ENCODE data around the gene NPRL2.
A peak's percentile ranks its signal among the peaks of the same experiment; 100 is the strongest.

The NPRL2 gene

GRCh38 chr3:50302095-50303012 is 48.2 kb downstream of the NPRL2 start:
- Histone ChIP-seq H2AK5ac (ENCODE audit: low read depth, low read length) (peak overlapping the region; percentile 96), H2BK5ac (ENCODE audit: low read length) (peak overlapping the region; percentile 88), H3K4me1 (ENCODE audit: control insufficient read depth in 2 of 2, insufficient read depth in 1 of 2, low read depth in 1 of 2, low read length in 2 of 2) (peaks cover 12 to 14% of the 10 kb centered on the region in 2 donors), H2BK15ac (ENCODE audit: low read length) (peak overlapping the region; percentile 69), H2BK12ac (ENCODE audit: low read length) (no peak overlapping the region), H3K14ac (ENCODE audit: low read length) (peak overlapping the region; percentile 84), H3K9me3 (replicated peaks in 1 of 2; ENCODE audit: control insufficient read depth in 2 of 2, insufficient read depth in 1 of 2, low read depth in 1 of 2, low read length in 2 of 2) (no peaks in the 10 kb centered on the region), H3K23ac (ENCODE audit: low read depth, low read length, poor library complexity) (no peak overlapping the region), H3K4ac (ENCODE audit: low read length) (peak overlapping the region; percentile 72), H3K18ac (ENCODE audit: low read length) (peak overlapping the region; percentile 70), H3K9ac (ENCODE audit: low read depth, low read length, poor library complexity) (peak overlapping the region; percentile 78), H3K4me2 (ENCODE audit: insufficient read depth, low read length, poor library complexity, severe bottlenecking) (no peak overlapping the region), H2BK120ac (ENCODE audit: low read depth, low read length) (no peak overlapping the region), H3K27me3 (ENCODE audit: control insufficient read depth in 3 of 3, insufficient read depth in 3 of 3, low read depth in 1 of 3, low read length in 3 of 3) (no peaks in the 10 kb centered on the region), H3K27ac (replicated peaks; ENCODE audit: low read length) (no peak overlapping the region), H4K8ac (ENCODE audit: low read depth, low read length) (peak overlapping the region; percentile 45), H3K4me3 (ENCODE audit: low read length in 2 of 2) (peak overlapping the region in 1 of 2 donors; percentile 11), H4K91ac (ENCODE audit: low read depth, low read length, poor library complexity) (no peak overlapping the region), H3K36me3 (replicated peaks in 1 of 2; ENCODE audit: control insufficient read depth in 2 of 2, insufficient read depth in 2 of 2, low read length in 2 of 2) (no peaks in the 10 kb centered on the region), H2AFZ (ENCODE audit: low read length) (no peak overlapping the region), H3K79me1 (ENCODE audit: low read depth, low read length) (no peaks in the 10 kb centered on the region)
- no peak for DNase-seq (ENCODE audit: low spot score)
- no CpG with 5 or more reads among the region's 32 CpGs for WGBS, 2 donors (ENCODE audit: extremely low coverage in 2 of 2, insufficient read length in 2 of 2, insufficient replicate concordance in 1 of 2)

DNA sequence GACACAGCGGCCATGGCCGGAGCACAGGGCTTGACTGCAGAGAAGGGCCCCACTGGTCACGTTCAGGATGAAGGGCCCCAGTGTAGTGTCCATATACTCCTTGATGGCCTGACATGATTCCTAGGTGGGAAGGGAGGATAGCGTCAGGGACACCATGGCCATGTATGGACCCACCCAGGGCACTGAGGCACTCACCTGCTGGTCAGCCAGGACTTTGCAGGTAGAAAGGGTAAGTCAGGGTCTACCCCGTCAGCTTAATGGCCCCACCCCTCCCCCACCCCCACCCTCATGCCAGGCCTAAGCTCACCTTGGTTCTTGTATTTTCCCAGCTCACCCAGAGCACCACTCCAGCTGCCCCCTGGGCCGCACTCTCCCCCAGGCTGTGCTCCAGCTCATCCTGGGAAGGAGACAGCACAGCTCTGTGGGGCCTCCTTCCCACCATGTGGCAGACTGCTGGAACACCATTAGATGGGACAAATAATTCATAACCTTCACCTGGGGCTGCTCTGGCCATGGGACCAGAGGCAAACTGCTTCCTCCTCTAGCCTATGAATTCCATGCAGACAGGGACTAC is 49.8 kb downstream of the NPRL2 start:
- no peak for DNase-seq (ENCODE audit: low spot score)
- Histone ChIP-seq H3K27me3 (ENCODE audit: control insufficient read depth in 3 of 3, insufficient read depth in 3 of 3, low read depth in 1 of 3, low read length in 3 of 3) (no peaks in the 10 kb centered on the region), H2AFZ (ENCODE audit: low read length) (no peak overlapping the region), H3K4me3 (ENCODE audit: low read length in 2 of 2) (no peak overlapping the region), H3K9me3 (replicated peaks in 1 of 2; ENCODE audit: control insufficient read depth in 2 of 2, insufficient read depth in 1 of 2, low read depth in 1 of 2, low read length in 2 of 2) (no peaks in the 10 kb centered on the region), H2BK120ac (ENCODE audit: low read depth, low read length) (no peak overlapping the region), H2AK5ac (ENCODE audit: low read depth, low read length) (peak overlapping the region; percentile 40), H3K23ac (ENCODE audit: low read depth, low read length, poor library complexity) (no peak overlapping the region), H3K27ac (replicated peaks; ENCODE audit: low read length) (no peak overlapping the region), H2BK5ac (ENCODE audit: low read length) (no peak overlapping the region), H3K36me3 (replicated peaks in 1 of 2; ENCODE audit: control insufficient read depth in 2 of 2, insufficient read depth in 2 of 2, low read length in 2 of 2) (no peaks in the 10 kb centered on the region), H2BK12ac (ENCODE audit: low read length) (no peak overlapping the region), H3K4ac (ENCODE audit: low read length) (no peak overlapping the region), H3K14ac (ENCODE audit: low read length) (no peak overlapping the region), H4K91ac (ENCODE audit: low read depth, low read length, poor library complexity) (no peak overlapping the region), H3K18ac (ENCODE audit: low read length) (peak overlapping the region; percentile 0), H2BK15ac (ENCODE audit: low read length) (no peak overlapping the region), H3K4me1 (ENCODE audit: control insufficient read depth in 2 of 2, insufficient read depth in 1 of 2, low read depth in 1 of 2, low read length in 2 of 2) (peaks cover 12 to 14% of the 10 kb centered on the region in 2 donors), H4K8ac (ENCODE audit: low read depth, low read length) (no peak overlapping the region), H3K9ac (ENCODE audit: low read depth, low read length, poor library complexity) (no peak overlapping the region), H3K79me1 (ENCODE audit: low read depth, low read length) (no peaks in the 10 kb centered on the region), H3K4me2 (ENCODE audit: insufficient read depth, low read length, poor library complexity, severe bottlenecking) (no peak overlapping the region)
- WGBS, 2 donors (ENCODE audit: extremely low coverage in 2 of 2, insufficient read length in 2 of 2, insufficient replicate concordance in 1 of 2): no CpG with 5 or more reads among the region's 6 CpGs

- Histone ChIP-seq H4K8ac (ENCODE audit: low read depth, low read length) (no peak overlapping the region), H3K4me2 (ENCODE audit: insufficient read depth, low read length, poor library complexity, severe bottlenecking) (peak overlapping the region; percentile 48), H2BK12ac (ENCODE audit: low read length) (no peak overlapping the region), H2BK120ac (ENCODE audit: low read depth, low read length) (no peak overlapping the region), H4K91ac (ENCODE audit: low read depth, low read length, poor library complexity) (no peak overlapping the region), H3K4me3 (ENCODE audit: low read length in 2 of 2) (peak overlapping the region; percentile 70 to 82), H3K18ac (ENCODE audit: low read length) (peak overlapping the region; percentile 0), H3K36me3 (replicated peaks in 1 of 2; ENCODE audit: control insufficient read depth in 2 of 2, insufficient read depth in 2 of 2, low read length in 2 of 2) (no peaks in the 10 kb centered on the region), H3K9me3 (replicated peaks in 1 of 2; ENCODE audit: control insufficient read depth in 2 of 2, insufficient read depth in 1 of 2, low read depth in 1 of 2, low read length in 2 of 2) (no peaks in the 10 kb centered on the region), H3K27ac (replicated peaks; ENCODE audit: low read length) (no peak overlapping the region), H3K4me1 (ENCODE audit: control insufficient read depth in 2 of 2, insufficient read depth in 1 of 2, low read depth in 1 of 2, low read length in 2 of 2) (peaks cover 12 to 14% of the 10 kb centered on the region in 2 donors), H3K9ac (ENCODE audit: low read depth, low read length, poor library complexity) (no peak overlapping the region), H3K23ac (ENCODE audit: low read depth, low read length, poor library complexity) (no peak overlapping the region), H2AK5ac (ENCODE audit: low read depth, low read length) (peak overlapping the region; percentile 40), H3K27me3 (ENCODE audit: control insufficient read depth in 3 of 3, insufficient read depth in 3 of 3, low read depth in 1 of 3, low read length in 3 of 3) (no peaks in the 10 kb centered on the region), H2BK15ac (ENCODE audit: low read length) (no peak overlapping the region), H3K4ac (ENCODE audit: low read length) (no peak overlapping the region), H2AFZ (ENCODE audit: low read length) (peak overlapping the region; percentile 86), H3K14ac (ENCODE audit: low read length) (no peak overlapping the region), H2BK5ac (ENCODE audit: low read length) (no peak overlapping the region), H3K79me1 (ENCODE audit: low read depth, low read length) (no peaks in the 10 kb centered on the region)
- DNase-seq (ENCODE audit: low spot score): no peak
- no CpG with 5 or more reads among the region's 12 CpGs for WGBS, 2 donors (ENCODE audit: extremely low coverage in 2 of 2, insufficient read length in 2 of 2, insufficient replicate concordance in 1 of 2)
These were observed 50.5 kb downstream of the NPRL2 start for GRCh38 chr3:50299929-50300680.

DNA sequence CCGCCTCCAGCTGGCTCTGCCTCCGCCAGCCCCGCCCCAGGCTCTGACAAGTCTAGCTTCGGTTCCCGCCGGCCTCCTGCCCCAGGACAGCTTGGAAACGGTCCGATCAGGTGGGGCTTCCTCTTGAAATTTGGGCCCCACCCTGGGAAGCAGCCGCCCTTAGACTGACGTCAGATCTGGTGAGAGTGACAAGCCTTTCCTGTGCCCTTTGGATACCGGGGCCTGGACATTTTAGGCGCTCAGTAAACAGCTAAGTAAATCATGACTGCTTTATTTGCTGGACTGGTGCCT is 51.0 kb downstream of the NPRL2 start:
- no peaks in the 10 kb centered on the region for H3K9me3 ChIP-seq (replicated peaks in 1 of 2; ENCODE audit: control insufficient read depth in 2 of 2, insufficient read depth in 1 of 2, low read depth in 1 of 2, low read length in 2 of 2)
- H3K27me3 ChIP-seq (ENCODE audit: control insufficient read depth in 3 of 3, insufficient read depth in 3 of 3, low read depth in 1 of 3, low read length in 3 of 3): no peaks in the 10 kb centered on the region
- no peak overlapping the region for H2BK15ac ChIP-seq (ENCODE audit: low read length)
- H3K9ac ChIP-seq (ENCODE audit: low read depth, low read length, poor library complexity): no peak overlapping the region
- H2BK12ac ChIP-seq (ENCODE audit: low read length): no peak overlapping the region
- no peak overlapping the region for H4K91ac ChIP-seq (ENCODE audit: low read depth, low read length, poor library complexity)
- no peaks in the 10 kb centered on the region for H3K79me1 ChIP-seq (ENCODE audit: low read depth, low read length)
- no peaks in the 10 kb centered on the region for H3K36me3 ChIP-seq (replicated peaks in 1 of 2; ENCODE audit: control insufficient read depth in 2 of 2, insufficient read depth in 2 of 2, low read length in 2 of 2)
- H2AK5ac ChIP-seq (ENCODE audit: low read depth, low read length): no peak overlapping the region
- peaks cover 12 to 14% of the 10 kb centered on the region in 2 donors for H3K4me1 ChIP-seq (ENCODE audit: control insufficient read depth in 2 of 2, insufficient read depth in 1 of 2, low read depth in 1 of 2, low read length in 2 of 2)
- no peak overlapping the region for H3K14ac ChIP-seq (ENCODE audit: low read length)
- H2BK5ac ChIP-seq (ENCODE audit: low read length): no peak overlapping the region
- no peak overlapping the region for H2BK120ac ChIP-seq (ENCODE audit: low read depth, low read length)
- H3K23ac ChIP-seq (ENCODE audit: low read depth, low read length, poor library complexity): no peak overlapping the region
- no peak for DNase-seq (ENCODE audit: low spot score)
- peak overlapping the region; percentile 70 to 82 for H3K4me3 ChIP-seq (ENCODE audit: low read length in 2 of 2)
- H3K4me2 ChIP-seq (ENCODE audit: insufficient read depth, low read length, poor library complexity, severe bottlenecking): peak overlapping the region; percentile 48
- no peak overlapping the region for H3K27ac ChIP-seq (replicated peaks; ENCODE audit: low read length)
- H4K8ac ChIP-seq (ENCODE audit: low read depth, low read length): no peak overlapping the region
- H2AFZ ChIP-seq (ENCODE audit: low read length): peak overlapping the region; percentile 86
- no CpG with 5 or more reads among the region's 12 CpGs for WGBS, 2 donors (ENCODE audit: extremely low coverage in 2 of 2, insufficient read length in 2 of 2, insufficient replicate concordance in 1 of 2)
- H3K18ac ChIP-seq (ENCODE audit: low read length): no peak overlapping the region
- H3K4ac ChIP-seq (ENCODE audit: low read length): no peak overlapping the region
